ENCODE data around the gene INO80. TPM values are rescaled to one million over a fixed set of nuclear protein-coding genes. Genes with fewer than 3 reads are reported as not detected.
A peak's percentile ranks its signal among the peaks of the same experiment; 100 is the strongest.
"Not testable (repeated sequence)": the region's sequence is repeated elsewhere in the genome, so short reads cannot be mapped to it uniquely, and the experiment has no call there.

The INO80 gene
- polyA plus RNA-seq, 12 donors, result 14.1 to 33.2 (median 17.0) TPM; not detected in 1

DNA sequence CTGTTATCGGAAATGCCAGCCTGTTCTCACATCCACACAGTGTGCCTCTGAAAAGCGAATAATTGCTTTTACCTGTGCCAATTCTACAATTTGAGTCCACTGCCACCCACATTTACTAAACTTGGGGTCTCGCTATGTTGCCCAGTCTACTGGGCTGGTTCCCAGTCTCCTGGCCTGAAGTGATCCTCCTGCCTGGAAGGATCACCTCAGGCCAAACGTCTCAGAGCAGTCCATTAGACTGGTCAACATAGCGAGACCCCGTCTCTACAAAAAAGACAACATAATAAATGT lies 827 bp upstream of the INO80 start:
- no peak for DNase-seq

DNA sequence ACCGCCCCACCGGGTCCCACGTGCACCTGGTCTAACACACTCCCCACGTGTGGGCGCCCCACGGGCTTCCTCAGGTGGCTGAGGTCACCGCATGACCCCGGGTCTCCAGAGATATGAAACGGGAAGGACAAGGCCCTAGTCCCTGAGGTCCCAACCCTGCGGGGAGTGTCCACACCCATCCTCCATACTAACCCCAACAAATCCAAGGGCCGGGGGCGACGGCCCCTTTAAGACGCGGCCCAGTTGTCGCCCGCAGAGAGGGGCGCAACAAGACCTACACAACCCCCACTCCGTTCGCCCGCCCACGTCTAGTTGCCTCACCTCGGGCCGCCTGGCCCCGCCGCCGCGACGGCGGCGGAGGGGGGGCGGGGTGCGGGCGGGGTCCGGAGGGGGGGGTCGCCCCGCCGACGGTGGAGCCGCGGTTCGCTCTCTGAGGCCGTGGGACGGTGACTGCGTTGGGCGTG lies 396 bp downstream of the INO80 start:
- peak; percentile 46 for DNase-seq

DNA sequence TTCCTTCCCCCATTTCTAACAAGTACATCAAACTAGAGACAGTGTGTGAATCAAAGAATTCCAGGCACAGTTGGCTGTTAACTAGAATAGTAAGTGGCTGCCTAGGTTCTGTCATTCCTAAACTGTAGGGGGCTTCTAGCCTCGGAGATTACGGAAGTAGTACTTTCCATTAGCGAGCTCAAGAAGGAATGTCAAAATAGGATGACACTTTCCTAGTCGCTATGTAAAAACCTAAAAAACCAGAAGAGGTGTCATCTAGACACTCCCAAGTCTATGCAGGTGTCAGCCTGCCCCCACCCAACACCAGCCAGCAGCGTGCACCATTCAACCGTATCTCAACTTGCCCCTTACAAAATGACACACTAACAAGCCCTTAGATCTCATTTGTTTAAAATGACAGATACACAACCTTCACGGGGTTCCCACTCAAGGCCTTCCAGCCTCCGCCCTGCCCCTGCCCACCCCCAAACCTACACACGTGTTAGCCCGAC lies 874 bp downstream of the INO80 start:
- DNase-seq, result peak; percentile 38

DNA sequence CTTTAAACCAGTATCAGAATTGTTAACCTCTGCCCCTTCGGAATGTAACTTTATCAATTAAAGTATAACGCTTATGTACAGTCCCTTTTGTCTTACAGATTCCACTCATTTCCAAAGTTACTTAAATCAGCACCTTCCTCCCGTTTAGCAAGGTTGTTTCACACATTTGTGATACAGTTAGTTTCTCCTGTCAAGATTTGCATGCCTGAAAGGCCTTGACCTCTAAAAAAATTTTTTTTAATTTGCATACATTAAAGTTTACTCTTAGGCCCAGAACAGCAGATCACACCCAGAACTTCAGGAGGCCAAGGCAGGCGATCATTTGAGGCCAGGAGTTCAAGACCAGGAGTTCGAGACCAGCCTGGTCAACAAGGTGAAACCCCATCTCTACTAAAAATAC lies 9.1 kb downstream of the INO80 start:
- no peak for DNase-seq

DNA sequence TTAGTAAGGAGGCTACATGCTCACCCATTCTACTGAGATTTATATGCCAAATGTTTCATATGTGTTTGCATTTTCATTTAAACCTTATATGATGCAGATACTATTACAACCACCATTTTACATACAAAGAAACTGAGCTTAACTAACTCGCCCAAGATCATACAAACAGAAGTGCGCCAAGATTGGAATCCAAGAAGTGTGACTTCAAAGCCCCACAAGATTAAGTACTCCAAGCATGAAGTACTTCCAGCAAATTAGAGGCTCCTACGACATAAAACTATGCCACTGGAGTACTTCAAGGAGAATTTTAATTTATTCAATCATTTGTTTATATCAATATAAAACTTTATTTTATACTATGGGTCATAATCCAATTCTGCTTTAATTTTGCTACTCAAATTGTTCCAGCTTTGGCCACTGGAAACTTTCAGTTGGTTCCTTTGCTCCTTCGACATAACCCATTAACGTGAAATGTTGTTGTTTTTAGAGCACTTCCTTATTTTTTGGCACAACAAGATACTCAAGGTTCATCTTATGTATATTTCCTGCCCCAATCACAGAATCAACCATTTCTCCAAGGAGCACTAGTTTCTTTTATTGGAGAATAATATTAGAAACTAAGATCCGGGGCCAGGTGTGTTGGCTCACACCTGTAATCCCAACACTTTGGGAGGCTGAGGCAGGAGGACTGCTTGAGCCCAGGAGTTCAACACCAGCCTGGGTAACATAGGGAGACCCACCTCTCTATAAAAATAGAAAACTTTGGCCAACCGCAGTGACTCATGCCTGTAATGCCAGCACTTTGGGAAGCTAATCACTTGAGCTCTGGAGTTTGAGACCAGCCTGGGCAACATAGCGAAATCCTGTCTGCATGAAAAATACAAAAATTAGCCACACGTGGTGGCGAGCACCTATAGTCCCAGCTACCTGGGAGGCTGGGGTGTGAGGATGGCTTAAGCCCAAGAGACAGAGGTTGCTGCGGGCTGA lies 10.4 kb downstream of the INO80 start:
- DNase-seq, result no peak

DNA sequence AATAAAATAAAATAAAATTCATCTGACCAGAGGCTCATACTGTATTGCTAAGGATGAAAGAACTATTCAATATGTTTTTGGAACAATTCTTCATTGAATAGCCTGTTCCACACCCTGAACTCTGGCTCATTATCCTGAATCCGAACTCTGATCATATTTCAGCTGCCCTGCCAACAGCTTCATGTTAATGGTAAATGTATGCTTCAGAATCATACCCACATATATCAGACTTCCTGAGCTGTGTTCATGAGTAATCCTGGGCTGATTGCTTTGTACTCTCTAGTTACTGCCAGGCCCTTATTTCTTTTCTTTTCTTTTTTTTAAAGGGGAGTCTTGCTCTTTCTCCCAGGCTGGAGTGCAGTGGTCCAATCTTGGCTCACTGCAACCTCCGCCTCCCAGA lies 11.8 kb downstream of the INO80 start:
- peak; percentile 15 for DNase-seq

DNA sequence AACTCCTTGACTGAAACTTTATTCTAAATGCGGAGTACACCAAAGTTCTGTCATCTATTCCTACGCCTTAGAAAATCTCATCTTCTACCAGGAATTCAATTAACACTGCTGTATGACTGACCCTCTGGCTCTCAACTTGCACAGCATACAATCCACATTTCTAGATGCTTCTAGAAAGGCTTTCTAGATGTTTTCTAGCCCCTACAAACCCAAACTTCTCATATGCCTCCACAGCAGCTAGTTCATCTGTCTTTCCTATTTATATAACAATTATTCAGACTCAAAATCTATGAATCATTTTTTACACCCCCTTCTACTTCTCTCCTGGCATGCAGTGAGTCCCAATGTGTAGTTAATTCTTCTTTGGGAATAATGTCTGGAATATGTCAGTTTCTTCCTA lies 13.2 kb downstream of the INO80 start:
- DNase-seq, result no peak

DNA sequence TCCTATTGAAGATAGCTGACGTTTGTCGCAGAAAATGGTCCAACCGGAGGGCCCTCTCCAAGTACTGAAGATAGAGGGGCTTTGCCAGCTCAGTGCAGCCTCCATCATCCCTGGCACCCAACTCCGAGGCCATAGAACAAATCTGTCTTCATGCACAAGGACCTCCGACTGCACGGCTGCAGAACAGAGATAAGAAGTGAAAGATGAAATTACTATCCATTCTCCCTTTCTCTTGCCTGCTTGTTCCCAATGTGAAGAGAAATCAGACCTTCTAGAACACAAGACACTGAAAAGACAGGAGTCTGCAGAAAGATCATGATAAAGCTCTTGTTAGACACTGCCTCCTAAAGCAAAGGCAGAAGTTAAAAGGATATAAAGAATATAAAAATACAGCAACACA lies 19.9 kb downstream of the INO80 start:
- DNase-seq, result no peak

DNA sequence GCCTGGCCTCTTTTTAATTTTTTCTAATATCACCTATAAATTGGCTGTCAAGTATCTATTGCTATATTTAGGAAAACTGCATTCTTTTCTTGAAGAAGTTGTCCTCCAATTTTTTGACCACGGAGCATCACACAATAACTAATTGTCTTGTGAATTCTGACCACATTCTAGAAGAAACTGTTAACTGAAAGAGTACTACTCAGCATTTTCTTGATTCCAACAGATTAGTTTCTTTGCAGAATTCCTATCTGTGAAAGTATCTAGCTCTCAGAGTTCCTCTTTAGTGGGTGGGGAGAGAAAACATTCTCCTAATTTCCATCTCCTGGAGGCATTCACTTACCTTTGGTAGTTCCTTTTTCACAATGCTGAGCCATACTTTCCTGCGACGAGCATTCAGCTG lies 31.1 kb downstream of the INO80 start:
- DNase-seq, result no peak

DNA sequence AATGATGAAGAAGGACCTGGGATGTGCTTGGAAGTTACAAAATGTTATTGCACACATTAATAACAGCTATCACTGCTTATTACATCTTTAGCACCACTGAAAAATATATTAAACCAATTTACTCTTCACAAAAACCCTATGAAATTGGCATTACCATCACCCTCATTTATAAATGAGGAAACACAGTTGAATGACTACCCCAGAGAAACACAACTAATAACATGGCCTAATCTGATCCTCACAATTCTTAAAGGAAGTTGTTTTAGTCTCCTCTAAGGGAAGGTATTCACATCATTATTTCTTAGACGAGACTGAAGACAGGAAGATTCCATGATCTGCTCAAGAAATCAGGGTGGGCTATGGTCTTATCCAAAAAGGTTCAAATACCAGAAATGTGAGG lies 35.9 kb downstream of the INO80 start:
- no peak for DNase-seq

DNA sequence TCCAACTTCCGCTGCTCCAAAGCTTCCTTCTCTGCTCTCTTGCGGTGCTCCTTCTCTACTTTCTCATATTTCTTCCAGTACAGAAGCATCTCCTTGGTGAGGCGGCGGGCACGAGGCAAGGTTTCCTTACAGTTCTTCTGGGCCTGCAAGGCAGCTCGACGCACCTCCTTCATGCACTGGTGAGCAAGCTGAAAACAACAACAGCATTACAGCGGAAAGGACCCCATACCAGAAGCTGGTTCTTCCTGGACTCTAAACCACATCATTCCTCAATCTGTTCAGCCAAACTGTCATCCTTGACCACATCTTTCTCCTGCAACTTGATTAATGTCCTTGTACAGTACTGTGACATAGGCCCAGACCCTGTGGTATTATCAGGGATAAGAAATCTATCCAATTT lies 36.4 kb downstream of the INO80 start:
- DNase-seq, result no peak

DNA sequence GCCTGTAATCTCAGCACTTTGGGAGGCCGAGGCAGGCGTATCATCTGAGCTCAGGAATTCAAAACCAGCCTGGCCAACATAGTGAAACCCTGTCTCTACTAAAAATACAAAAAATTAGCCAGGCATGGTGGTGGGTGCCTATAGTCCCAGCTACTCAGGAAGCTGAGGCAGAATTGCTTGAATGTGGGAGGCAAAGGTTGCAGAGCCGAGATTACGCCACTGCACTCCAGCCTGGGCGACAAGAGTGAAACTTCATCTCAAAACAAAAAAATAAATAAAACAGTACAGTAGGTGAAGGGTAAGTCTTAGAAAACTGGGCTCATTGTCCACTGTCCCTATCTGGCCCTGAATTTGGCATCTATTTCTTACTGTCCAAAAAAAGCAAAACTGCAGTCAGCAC lies 37.2 kb downstream of the INO80 start:
- DNase-seq, result not testable (repeated sequence)

DNA sequence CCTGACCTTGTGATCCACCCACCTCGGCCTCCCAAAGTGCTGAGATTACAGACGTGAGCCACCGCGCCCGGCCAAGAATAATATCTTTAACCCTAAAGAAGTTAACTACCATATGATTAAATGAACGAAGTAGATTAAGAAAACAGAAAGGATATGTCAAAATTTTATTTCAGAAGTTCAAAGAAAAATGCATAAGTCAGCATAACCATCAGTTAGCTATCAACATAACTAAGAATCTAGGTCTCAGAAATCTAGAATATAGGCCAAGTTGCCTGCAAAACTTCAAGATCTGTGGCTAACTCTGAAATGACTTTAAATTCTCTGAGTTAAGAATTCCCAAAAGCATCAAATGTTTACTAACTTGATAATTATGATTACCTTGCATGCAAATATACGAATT lies 38.0 kb downstream of the INO80 start:
- no peak for DNase-seq

DNA sequence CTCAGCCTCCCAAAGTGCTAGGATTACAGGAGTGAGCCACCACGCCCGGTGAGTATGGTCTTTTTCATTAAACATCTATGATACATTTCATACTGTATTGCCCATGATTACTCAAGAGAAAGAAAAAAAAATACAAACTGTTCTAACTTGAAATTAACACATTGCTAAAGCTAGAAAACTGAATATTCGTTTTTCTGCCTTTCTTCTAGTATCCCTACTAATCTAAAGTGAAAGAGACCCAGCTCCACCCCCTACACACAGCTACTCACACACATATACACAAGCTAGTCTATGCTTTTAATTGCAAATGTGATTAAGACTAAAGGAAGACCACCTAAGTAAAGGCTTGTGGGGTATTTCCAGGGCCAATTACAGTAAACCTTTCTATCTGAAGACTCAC lies 43.1 kb downstream of the INO80 start:
- no peak for DNase-seq

DNA sequence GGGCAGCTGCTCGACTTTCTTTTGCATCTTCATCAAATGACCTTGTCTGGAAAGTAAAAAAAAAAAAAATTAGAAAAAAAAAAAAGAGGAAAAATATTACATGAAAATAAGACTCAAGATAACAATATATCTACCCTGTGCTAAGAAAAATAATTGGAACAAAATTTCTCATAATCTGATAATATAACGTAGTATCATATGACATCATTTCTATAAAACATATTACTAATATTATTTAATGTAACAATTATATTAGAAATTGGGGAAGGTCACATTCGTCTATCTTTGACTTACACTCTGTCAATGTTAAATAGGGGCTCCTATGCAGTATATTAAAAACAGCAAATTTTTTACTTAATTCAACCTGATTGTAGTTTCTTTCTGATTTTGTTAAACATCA lies 44.1 kb downstream of the INO80 start:
- DNase-seq, result no peak

DNA sequence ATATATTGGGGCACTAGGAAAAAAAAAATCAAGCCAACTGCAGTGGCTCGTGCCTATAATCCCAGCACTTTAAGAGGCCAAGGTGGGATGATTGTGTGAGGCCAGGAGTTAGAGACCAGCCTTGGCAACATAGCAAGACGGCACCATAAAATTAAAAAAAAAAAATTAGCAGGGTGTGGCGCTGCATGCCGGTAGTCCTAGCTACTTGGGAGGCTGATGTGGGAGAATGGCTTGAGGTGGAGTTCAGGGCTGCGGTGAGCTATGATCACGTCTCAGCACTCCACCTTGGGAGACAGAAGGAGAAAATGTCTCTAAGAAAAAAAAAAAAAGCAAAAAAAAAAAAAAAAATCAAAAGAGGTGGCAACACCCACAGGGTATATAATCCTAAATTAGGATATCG lies 49.6 kb downstream of the INO80 start:
- no peak for DNase-seq

DNA sequence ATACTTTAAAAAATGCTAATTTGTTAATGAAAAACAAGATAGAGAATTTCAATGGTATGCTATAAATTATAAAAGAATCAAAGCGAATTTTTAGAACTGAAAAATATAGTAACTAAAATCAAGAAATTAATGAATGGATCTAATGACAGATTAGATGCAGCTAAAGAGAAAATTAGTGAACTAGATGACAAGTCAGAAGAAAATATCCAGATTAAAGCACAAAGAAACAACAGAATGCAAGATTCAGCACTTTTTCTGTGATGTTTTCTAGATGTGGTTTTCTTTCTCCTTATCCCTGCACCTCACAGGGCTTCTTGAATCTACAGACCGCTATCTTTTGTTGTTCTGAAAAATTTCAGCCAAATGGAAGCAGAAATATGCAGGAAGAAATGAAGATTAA lies 54.4 kb downstream of the INO80 start:
- no peak for DNase-seq

DNA sequence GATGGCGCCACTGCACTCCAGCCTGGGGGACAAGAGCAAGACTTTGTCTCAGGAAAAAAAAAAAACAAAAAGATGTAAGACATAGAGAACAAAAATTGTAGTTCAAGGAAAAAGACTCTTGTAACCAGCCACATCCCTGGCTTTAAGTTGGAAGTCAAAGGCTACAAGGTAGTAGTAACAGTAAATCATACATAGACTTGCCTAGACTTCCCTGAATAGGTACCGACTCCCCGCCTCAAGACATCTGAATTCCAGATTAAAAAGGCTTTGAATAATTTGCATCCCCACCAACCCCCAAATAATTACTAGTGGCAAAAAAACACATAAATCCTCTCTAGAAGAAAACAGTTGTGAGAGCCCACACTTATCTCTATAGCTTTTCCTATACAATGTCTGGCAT lies 55.6 kb downstream of the INO80 start:
- DNase-seq, result no peak

DNA sequence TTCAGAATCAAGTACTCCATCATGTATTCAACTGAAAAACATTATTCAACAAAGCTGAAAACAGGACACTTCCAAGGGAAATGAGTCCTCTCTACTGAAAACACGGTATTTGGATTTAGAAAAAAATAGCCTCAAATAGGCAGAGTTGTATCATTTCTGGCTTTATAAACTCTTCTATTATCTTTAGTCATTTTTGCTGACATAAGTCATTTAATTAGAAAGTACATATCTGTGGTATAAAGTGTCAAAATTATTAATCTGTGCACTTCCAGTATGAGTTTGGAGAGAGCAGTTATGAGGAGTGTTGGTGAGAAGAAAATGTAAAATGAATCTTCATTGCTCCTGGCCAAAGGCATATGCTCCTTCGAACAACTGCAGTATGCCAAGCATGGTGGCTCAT lies 59.3 kb downstream of the INO80 start:
- no peak for DNase-seq

DNA sequence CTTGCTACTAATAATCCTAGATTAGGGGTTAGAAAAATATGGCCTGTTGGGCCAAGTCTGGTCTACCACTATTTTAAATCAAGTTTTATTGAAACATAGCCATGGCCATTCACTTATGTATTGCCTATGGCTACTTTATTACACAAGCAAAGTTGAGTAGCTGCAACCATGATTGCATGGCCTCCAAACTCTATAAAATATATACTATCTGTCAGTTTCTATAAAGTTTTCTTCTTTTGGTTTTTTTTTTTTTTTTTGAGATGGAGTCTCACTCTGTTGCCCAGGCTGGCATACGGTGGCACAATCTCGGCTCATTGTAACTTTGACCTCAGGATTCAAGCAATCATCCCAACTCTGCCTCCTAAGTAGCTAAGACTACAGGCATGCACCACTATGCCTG lies 60.4 kb downstream of the INO80 start:
- no peak for DNase-seq

DNA sequence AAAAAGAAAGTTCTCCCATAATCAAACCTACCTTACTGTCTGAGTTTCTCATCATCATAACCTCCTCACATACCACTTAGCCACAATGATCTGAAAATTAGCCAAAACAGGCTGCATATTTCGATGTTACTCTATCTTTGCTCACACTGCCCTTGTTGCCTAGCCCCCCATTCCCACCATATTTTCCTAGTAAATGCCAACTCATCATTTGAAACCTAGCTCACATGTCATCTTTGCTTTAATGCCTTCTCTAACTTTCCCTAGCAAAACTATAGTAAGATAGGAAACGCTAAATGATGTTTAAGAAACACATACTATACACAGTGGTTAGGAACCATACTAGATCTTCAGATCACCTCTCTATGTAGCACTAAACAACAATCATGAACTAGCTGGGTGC lies 64.9 kb downstream of the INO80 start:
- DNase-seq, result no peak

DNA sequence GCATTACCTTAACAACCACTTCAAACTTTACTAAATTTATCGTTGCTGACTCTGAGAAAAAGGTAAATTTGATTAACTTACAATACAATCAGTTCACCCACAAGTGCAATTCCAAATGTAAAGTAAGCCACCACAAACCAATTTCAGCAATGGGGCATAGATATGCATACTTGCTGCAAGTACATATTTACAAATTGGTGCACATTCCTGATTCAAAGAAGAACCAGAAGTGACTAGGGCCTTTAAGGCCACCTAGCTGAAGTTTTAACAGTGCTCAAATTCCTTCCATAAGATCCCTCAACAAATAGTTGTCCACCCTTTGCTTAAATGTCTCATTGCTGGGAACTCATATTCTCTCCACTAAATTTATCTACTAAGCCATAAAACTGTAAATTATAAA lies 67.2 kb downstream of the INO80 start:
- DNase-seq, result no peak

DNA sequence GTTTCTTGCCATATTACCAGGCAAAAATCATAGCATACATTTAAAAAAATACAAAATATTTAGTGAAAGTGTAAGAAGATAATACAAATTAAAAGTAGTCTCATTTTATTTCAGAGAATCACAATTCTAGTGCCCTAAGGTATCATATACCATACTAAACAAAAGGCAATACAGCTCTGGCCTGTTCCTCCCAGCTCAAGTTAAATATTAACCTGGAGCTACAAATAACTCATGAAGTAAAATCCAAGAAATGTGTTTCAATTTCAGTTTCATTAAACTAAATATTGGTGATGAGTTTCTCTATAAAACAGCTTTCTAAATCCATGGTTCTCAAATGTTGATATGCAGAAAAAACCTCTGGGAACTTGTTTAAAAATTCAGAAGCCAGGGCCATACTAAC lies 67.7 kb downstream of the INO80 start:
- DNase-seq, result no peak

DNA sequence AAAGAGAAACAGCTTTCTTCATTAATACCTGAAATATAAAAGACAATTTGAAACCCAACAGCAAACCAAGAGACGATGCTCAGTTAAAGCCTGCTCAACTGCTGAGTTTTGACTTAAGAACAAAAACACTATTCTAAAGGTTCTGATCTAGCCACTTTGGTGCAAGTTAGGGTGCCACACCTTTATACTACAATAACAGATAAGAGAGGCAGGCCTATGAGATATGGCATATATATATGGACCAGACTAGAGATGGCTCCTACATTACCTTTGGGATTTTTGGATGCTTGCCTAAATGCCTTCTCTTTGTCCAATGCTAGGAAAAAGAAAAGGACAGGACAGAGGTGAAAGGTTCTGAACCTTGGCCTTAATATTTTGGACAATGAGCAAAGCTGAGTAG lies 68.6 kb downstream of the INO80 start:
- no peak for DNase-seq

All from muscle of arm (tissue), 12 donors.